AG10803 (cell line): ENCODE measurements around the gene HTR3C.
"Not testable (repeated sequence)": the region's sequence is repeated elsewhere in the genome, so short reads cannot be mapped to it uniquely, and the experiment has no call there.

ENCODE experiments used
- DNase-seq: peaks from one replicate; pipeline ENCODE4 v3.0.0; 2010; ENCODE audit warnings: low read depth
- H3K4me3 ChIP-seq: 2 replicates; pipeline ENCODE4 v1.5.1; 2011; ENCODE audit warnings: mild to moderate bottlenecking, low read length, control low read depth
- CTCF ChIP-seq: conservative IDR thresholded peaks from 2 replicates; pipeline ENCODE4 v1.5.1; 2011; ENCODE audit warnings: mild to moderate bottlenecking, low read length, control low read depth, inconsistent platforms

HTR3C gene

GRCh38 chr3:184018424-184018973, 34.3 kb upstream of the HTR3C start:
- no peak for TF ChIP-seq CTCF
- peak overlapping the region; percentile 100 for H3K4me3 ChIP-seq
- DNase-seq: no peak

- no peak for TF ChIP-seq CTCF
- peak; percentile 16 for DNase-seq
- no peak overlapping the region for H3K4me3 ChIP-seq
Observed at GRCh38 chr3:184022323-184022722, 30.5 kb upstream of the HTR3C start.

DNA sequence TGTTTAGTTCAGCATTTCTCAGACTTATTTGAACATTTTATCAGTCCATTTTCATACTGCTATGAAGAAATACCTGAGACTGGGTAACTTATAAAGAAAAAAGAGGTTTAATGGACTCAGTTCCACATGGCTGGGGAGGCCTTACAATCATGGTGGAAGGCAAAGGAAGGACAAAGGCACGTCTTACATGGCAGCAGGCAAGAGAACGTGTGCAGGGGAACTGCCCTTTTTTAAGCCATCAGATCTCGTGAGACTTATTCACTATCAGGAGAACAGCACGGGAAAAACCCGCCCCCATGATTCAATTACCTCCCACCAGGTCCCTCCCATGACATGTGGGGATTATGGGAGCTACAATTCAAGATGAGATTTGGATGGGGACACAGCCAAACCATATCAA, 27.6 kb upstream of the HTR3C start:
- DNase-seq, H3K4me3 ChIP-seq: not testable (repeated sequence)

- not testable (repeated sequence) for DNase-seq, H3K4me3 ChIP-seq
Observed at GRCh38 chr3:184028275-184028890, 24.5 kb upstream of the HTR3C start.

- TF ChIP-seq CTCF: no peak
- H3K4me3 ChIP-seq: no peak overlapping the region
- no peak for DNase-seq
Observed at GRCh38 chr3:184029443-184029842, 23.4 kb upstream of the HTR3C start.

DNA sequence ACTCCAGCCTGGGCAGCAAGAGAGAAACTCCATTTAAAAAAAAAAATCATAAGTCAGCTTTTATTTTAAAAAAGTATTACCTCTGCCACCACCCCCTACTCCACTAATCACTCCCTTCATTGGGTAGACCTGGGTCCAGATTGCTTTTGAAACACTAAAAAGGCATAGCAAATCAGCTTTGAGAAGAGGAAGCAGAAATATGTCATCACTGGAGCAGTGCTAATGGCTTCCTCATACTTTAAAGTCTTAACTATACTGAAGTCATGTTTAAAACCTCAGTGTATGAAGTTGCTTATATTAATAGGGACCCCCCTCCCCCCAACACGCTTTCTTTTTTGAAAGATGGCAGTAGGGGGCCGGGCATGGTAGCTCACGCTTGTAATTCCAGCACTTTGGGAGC, 22.3 kb upstream of the HTR3C start:
- no peak for TF ChIP-seq CTCF
- DNase-seq: no peak
- no peak overlapping the region for H3K4me3 ChIP-seq

- no peak for TF ChIP-seq CTCF
Observed at GRCh38 chr3:184031187-184031792, 21.6 kb upstream of the HTR3C start, which contains the start of gene HTR3D. Gene HTR3D, plus strand, starts transcription at chr3:184031742. Its CDS starts 0 bp downstream, at chr3:184031742.

GRCh38 chr3:184037816-184038215, 15.0 kb upstream of the HTR3C start:
- no peak overlapping the region for H3K4me3 ChIP-seq
- DNase-seq: no peak
- no peak for TF ChIP-seq CTCF

More at GRCh38 chr3:184031187-184031792, 21.6 kb upstream of the HTR3C start, which contains the start of gene HTR3D:
- no peak for DNase-seq
- no peak within 1 kb of the TSS for H3K4me3 ChIP-seq

DNA sequence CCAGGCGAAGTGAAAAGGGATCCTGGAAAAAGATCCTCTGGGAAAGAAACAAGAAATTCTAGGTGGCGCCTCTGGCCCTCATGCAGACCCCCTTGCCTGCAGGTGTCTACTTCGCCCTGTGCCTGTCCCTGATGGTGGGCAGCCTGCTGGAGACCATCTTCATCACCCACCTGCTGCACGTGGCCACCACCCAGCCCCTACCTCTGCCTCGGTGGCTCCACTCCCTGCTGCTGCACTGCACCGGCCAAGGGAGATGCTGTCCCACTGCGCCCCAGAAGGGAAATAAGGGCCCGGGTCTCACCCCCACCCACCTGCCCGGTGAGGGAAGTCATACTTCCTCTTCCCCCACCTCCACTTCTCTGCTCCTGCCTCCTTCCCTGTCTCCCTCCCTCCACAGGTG, 14.5 kb upstream of the HTR3C start:
- H3K4me3 ChIP-seq: not testable (repeated sequence)

More for the DNA sequence above, 14.5 kb upstream of the HTR3C start:
- DNase-seq: not testable (repeated sequence)
